Neural progenitor cell (in vitro differentiated cells): Measurements from ENCODE around the gene ATP10D. TPM values are rescaled to one million over a fixed set of nuclear protein-coding genes. Genes with fewer than 3 reads are reported as not detected.
"Not testable (repeated sequence)": the region's sequence is repeated elsewhere in the genome, so short reads cannot be mapped to it uniquely, and the experiment has no call there.

ENCODE experiments used
- DNase-seq: peaks from one replicate; pipeline ENCODE4 v3.0.0-alpha.2; 2016; ENCODE audit warnings: low spot score
- H2AFZ ChIP-seq: fragments of 200-600 bp; sonication (generic); replicated peaks from 2 replicates; pipeline ENCODE4 v1.6.1; 2016; ENCODE audit warnings: antibody characterized with exemption
- H3F3A ChIP-seq: fragments of 200-600 bp; sonication (generic); 2 replicates; pipeline ENCODE4 v1.6.1; 2016; ENCODE audit warnings: antibody characterized with exemption, low read depth
- H3K27ac ChIP-seq: fragments of 200-600 bp; sonication (generic); 2 replicates; pipeline ENCODE4 v1.5.1; 2016; ENCODE audit warnings: mild to moderate bottlenecking
- H3K27me3 ChIP-seq: fragments of 200-600 bp; sonication (generic); 2 replicates; pipeline ENCODE4 v1.6.1; 2016; ENCODE audit warnings: mild to moderate bottlenecking, moderate library complexity
- H3K36me3 ChIP-seq: fragments of 200-600 bp; sonication (generic); 2 replicates; pipeline ENCODE4 v1.5.1; 2016
- H3K4me1 ChIP-seq: fragments of 200-600 bp; sonication (generic); 2 replicates; pipeline ENCODE4 v1.6.1; 2016; ENCODE audit warnings: mixed run types
- H3K4me2 ChIP-seq: fragments of 200-600 bp; sonication (generic); 2 replicates; pipeline ENCODE4 v1.6.1; 2016
- H3K4me3 ChIP-seq: fragments of 200-600 bp; sonication (generic); 2 replicates; pipeline ENCODE4 v1.5.1; 2016
- H3K79me2 ChIP-seq: fragments of 200-600 bp; sonication (generic); 2 replicates; pipeline ENCODE4 v1.6.1; 2016; ENCODE audit warnings: low read depth
- H3K9ac ChIP-seq: fragments of 200-600 bp; sonication (generic); 2 replicates; pipeline ENCODE4 v1.6.1; 2016
- H3K9me3 ChIP-seq: fragments of 200-600 bp; sonication (generic); 2 replicates; pipeline ENCODE4 v1.5.1; 2016; ENCODE audit warnings: low read depth
- H4K20me1 ChIP-seq: fragments of 200-600 bp; sonication (generic); 2 replicates; pipeline ENCODE4 v1.6.1; 2016; ENCODE audit warnings: low read depth
- H3K27ac Mint-ChIP-seq: 3 replicates; pipeline ENCODE4 v1.8.0; 2021; ENCODE audit warnings: mixed read lengths
- H3K27me3 Mint-ChIP-seq: 2 replicates; pipeline ENCODE4 v1.8.0; 2022; ENCODE audit warnings: low read depth, mild to moderate bottlenecking, inconsistent platforms, moderate library complexity, mixed read lengths; ENCODE audit not compliant: insufficient read depth
- H3K36me3 Mint-ChIP-seq: 3 replicates; pipeline ENCODE4 v1.8.0; 2021; ENCODE audit warnings: mixed read lengths
- H3K4me1 Mint-ChIP-seq: 3 replicates; pipeline ENCODE4 v1.8.0; 2021; ENCODE audit warnings: mixed read lengths
- H3K4me3 Mint-ChIP-seq: 3 replicates; pipeline ENCODE4 v1.8.0; 2021; ENCODE audit warnings: mild to moderate bottlenecking, moderate library complexity, mixed read lengths
- H3K9me3 Mint-ChIP-seq: 3 replicates; pipeline ENCODE4 v1.8.0; 2020; ENCODE audit warnings: mixed read lengths
- EZH2 ChIP-seq: fragments of 200-600 bp; sonication (generic); IDR thresholded peaks from 2 replicates; pipeline ENCODE4 v1.6.1; 2017; ENCODE audit warnings: antibody characterized with exemption, mild to moderate bottlenecking, moderate library complexity
- EZH2phosphoT487 ChIP-seq: fragments of 200-600 bp; sonication (generic); IDR thresholded peaks from 2 replicates; pipeline ENCODE4 v1.6.1; 2017; ENCODE audit warnings: antibody characterized with exemption
- total RNA-seq: library from RNA; depleted of rRNA; stranded (reverse); fragments of >200 nt; gene quantifications from 2 replicates; pipeline ENCODE4 v1.2.3, GENCODE V29; 2015; ENCODE audit warnings: low replicate concordance
- TF ChIP-seq, protein P1 (sequence below): fragments of 200-600 bp; sonication (generic); IDR thresholded peaks from 2 replicates; pipeline ENCODE4 v1.5.1; 2017; ENCODE audit warnings: antibody characterized with exemption, mild to moderate bottlenecking

The ATP10D gene
- total RNA-seq, 1 donor from 2014 or later, result 8.1 TPM

DNA sequence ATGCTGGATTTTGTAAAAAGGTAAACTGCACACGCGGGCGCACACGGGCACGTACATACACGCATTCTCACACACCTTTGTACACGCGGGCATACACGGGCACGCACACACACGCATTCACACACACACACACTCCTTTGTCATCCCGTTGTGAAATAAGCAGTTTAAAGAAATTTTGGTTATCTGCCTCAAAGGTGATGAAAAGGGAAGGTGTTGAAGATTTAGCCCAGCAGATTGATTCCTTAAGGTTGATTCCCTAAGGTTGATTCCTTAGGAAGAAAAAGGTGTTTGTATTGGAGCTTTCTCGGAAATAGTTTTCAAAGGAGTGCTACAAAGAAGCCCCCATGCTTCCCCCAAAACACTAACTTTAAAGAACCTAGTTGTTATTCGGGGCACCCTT, 693 bp downstream of the ATP10D start:
- Mint-ChIP-seq H3K27me3 (no peaks in the 10 kb centered on the region), H3K36me3 (no peaks in the 10 kb centered on the region), H3K27ac (no peak overlapping the region), H3K4me3 (peak overlapping the region; percentile 91), H3K9me3 (peaks cover 5% of the 10 kb centered on the region), H3K4me1 (peaks cover 8% of the 10 kb centered on the region)
- TF ChIP-seq EZH2 (peak; percentile 3), EZH2phosphoT487 (no peak)
- DNase-seq, result peak; percentile 3
- Histone ChIP-seq H3K4me3 (peak overlapping the region; percentile 69), H3K4me2 (peak overlapping the region; percentile 73), H3K9me3 (no peaks in the 10 kb centered on the region), H3K27ac (no peak overlapping the region), H3K36me3 (no peaks in the 10 kb centered on the region), H3K27me3 (peaks cover 11% of the 10 kb centered on the region), H3K9ac (no peak overlapping the region), H3K79me2 (no peaks in the 10 kb centered on the region), H3F3A (no peaks in the 10 kb centered on the region), H4K20me1 (no peaks in the 10 kb centered on the region), H3K4me1 (peaks cover 6% of the 10 kb centered on the region), H2AFZ (peak overlapping the region; percentile 80)

DNA sequence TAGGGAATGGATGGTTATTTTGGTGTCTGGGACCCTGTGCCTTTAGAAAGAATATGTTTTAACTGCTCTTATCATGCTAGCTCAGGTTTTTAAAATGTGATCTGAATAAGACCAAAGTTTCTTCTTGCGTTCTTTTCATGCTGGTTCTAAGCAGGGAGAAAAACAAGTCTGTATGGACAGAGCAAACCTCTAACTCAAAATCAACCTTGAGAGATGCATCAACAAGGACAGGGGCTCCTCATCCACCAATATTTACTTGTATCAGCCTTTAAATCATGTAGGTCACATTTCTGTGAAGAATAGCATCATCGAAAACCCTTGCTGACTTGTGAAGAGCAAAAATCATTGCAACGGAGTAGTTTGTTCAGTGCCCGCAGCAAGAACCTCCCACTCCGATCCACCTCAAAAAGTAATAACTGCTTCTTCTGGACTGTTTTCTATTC, 1.2 kb downstream of the ATP10D start:
- no peak overlapping the region for H3K9ac ChIP-seq

DNA sequence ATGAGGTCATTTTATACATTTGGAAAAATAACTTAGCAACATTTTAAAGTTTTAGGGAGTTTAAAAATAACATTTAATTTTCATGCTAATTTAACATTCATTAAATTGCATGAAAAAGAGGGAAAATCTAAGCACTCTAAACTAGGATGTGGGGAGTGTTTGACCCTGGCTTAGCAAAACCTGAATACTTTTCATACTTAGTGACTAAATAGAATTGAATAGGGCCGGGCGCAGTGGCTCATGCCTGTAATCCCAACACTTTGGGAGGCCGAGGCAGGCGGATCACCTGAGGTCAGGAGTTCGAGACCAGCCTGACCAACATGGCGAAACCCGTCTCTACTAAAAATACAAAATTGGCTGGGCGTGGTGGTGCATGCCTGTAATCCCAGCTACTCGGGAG, 1.7 kb downstream of the ATP10D start:
- H3K27me3 Mint-ChIP-seq, H3K27ac Mint-ChIP-seq, H3K9ac ChIP-seq, DNase-seq, H3K36me3 Mint-ChIP-seq, H3K9me3 Mint-ChIP-seq, H3K27ac ChIP-seq, H3K4me1 ChIP-seq, H2AFZ ChIP-seq, H4K20me1 ChIP-seq, H3K36me3 ChIP-seq, H3K79me2 ChIP-seq, H3F3A ChIP-seq, H3K9me3 ChIP-seq, H3K4me1 Mint-ChIP-seq: not testable (repeated sequence)
- H3K4me2 ChIP-seq, result peak overlapping the region; percentile 73
- peaks cover 11% of the 10 kb centered on the region for H3K27me3 ChIP-seq
- H3K4me3 Mint-ChIP-seq, result peak overlapping the region; percentile 91
- H3K4me3 ChIP-seq, result peak overlapping the region; percentile 69

More for the DNA sequence above, 1.2 kb downstream of the ATP10D start:
- Histone ChIP-seq H3K9me3 (no peaks in the 10 kb centered on the region), H3K4me1 (peaks cover 6% of the 10 kb centered on the region), H3K27ac (no peak overlapping the region), H2AFZ (peak overlapping the region; percentile 80), H3K27me3 (peaks cover 11% of the 10 kb centered on the region), H3K36me3 (no peaks in the 10 kb centered on the region), H4K20me1 (no peaks in the 10 kb centered on the region), H3K79me2 (no peaks in the 10 kb centered on the region), H3F3A (no peaks in the 10 kb centered on the region), H3K4me3 (peak overlapping the region; percentile 69), H3K4me2 (peak overlapping the region; percentile 73)
- peak overlapping the region; percentile 91 for H3K4me3 Mint-ChIP-seq
- no peaks in the 10 kb centered on the region for H3K27me3 Mint-ChIP-seq
- no peak overlapping the region for H3K27ac Mint-ChIP-seq
- TF ChIP-seq, protein P1, sequence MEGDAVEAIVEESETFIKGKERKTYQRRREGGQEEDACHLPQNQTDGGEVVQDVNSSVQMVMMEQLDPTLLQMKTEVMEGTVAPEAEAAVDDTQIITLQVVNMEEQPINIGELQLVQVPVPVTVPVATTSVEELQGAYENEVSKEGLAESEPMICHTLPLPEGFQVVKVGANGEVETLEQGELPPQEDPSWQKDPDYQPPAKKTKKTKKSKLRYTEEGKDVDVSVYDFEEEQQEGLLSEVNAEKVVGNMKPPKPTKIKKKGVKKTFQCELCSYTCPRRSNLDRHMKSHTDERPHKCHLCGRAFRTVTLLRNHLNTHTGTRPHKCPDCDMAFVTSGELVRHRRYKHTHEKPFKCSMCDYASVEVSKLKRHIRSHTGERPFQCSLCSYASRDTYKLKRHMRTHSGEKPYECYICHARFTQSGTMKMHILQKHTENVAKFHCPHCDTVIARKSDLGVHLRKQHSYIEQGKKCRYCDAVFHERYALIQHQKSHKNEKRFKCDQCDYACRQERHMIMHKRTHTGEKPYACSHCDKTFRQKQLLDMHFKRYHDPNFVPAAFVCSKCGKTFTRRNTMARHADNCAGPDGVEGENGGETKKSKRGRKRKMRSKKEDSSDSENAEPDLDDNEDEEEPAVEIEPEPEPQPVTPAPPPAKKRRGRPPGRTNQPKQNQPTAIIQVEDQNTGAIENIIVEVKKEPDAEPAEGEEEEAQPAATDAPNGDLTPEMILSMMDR, result no peak
- TF ChIP-seq EZH2 (no peak), EZH2phosphoT487 (no peak)
- no peak for DNase-seq
- no peaks in the 10 kb centered on the region for H3K36me3 Mint-ChIP-seq
- H3K4me1 Mint-ChIP-seq, result peaks cover 8% of the 10 kb centered on the region
- peaks cover 5% of the 10 kb centered on the region for H3K9me3 Mint-ChIP-seq

DNA sequence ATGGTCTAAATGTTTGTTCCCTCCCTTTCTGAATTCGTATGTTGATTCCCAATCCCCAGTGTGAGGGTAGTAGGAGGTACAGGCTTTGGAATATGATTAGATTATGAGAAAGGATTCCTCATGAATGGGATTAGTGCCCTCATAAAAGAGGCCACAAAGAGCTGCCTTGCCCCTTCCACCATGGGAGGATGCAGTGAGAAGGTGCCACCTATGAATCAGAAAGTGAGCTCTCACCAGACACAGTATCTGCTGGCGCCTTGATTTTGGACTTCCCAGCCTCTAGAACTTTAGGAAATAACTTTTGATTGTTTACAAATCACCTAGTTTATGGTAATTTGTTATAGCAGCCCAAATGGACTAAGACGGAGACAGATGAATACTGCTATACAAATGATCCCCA, 3.6 kb downstream of the ATP10D start:
- Mint-ChIP-seq H3K27me3 (no peaks in the 10 kb centered on the region), H3K4me1 (peaks cover 14% of the 10 kb centered on the region), H3K9me3 (peaks cover 5% of the 10 kb centered on the region), H3K4me3 (no peak overlapping the region), H3K36me3 (no peaks in the 10 kb centered on the region), H3K27ac (no peak overlapping the region)
- DNase-seq, result no peak
- Histone ChIP-seq H3K79me2 (no peaks in the 10 kb centered on the region), H2AFZ (no peak overlapping the region), H3K27me3 (peaks cover 11% of the 10 kb centered on the region), H3F3A (no peaks in the 10 kb centered on the region), H3K9me3 (no peaks in the 10 kb centered on the region), H4K20me1 (no peaks in the 10 kb centered on the region), H3K27ac (no peak overlapping the region), H3K4me2 (no peak overlapping the region), H3K4me3 (no peak overlapping the region), H3K9ac (no peak overlapping the region), H3K4me1 (peaks cover 6% of the 10 kb centered on the region), H3K36me3 (no peaks in the 10 kb centered on the region)
- TF ChIP-seq EZH2phosphoT487 (no peak), EZH2 (no peak)
- TF ChIP-seq, protein P1, result no peak
